MCF 10A (cell line): ENCODE data around the gene RNASEL. TPM values are rescaled to one million over a fixed set of nuclear protein-coding genes. Genes with fewer than 3 reads are reported as not detected.

Experiments used
- BruUV-seq: library from RNA; stranded (reverse); fragments of 400-500 nt; replicated peaks from 2 replicates; lab custom pipeline; 2021; lab: Mats Ljungman, UMichigan
- CTCF ChIA-PET: fragments of 300-600 bp; sonication (Branson Sonifier 250); formaldehyde crosslinking; extraction: SDS; loops from one replicate; lab custom pipeline; 2021; ENCODE audit warnings: antibody characterized with exemption, inconsistent platforms; lab: Yijun Ruan, JAX
- POLR2A ChIA-PET: fragments of 300-600, 350-650 bp; sonication (Branson Sonifier 250); formaldehyde crosslinking; extraction: SDS; loops from one replicate; lab custom pipeline; 2020; ENCODE audit warnings: antibody characterized with exemption, inconsistent platforms; lab: Yijun Ruan, JAX
- DNase-seq: peaks from one replicate; pipeline ENCODE4 v3.0.0-alpha.2; 2018; ENCODE audit not compliant: unreplicated experiment
- H3K27ac Mint-ChIP-seq: one replicate; pipeline ENCODE4 v1.8.0; 2022; ENCODE audit warnings: mild to moderate bottlenecking, low read depth, mixed read lengths; ENCODE audit not compliant: unreplicated experiment
- H3K27me3 Mint-ChIP-seq: one replicate; pipeline ENCODE4 v1.8.0; 2022; ENCODE audit warnings: mixed read lengths; ENCODE audit not compliant: insufficient read depth, unreplicated experiment
- H3K36me3 Mint-ChIP-seq: one replicate; pipeline ENCODE4 v1.8.0; 2022; ENCODE audit warnings: mild to moderate bottlenecking, moderate library complexity, mixed read lengths; ENCODE audit not compliant: insufficient read depth, unreplicated experiment
- H3K4me1 Mint-ChIP-seq: one replicate; pipeline ENCODE4 v1.8.0; 2022; ENCODE audit warnings: mixed read lengths; ENCODE audit not compliant: insufficient read depth, unreplicated experiment
- H3K4me3 Mint-ChIP-seq: one replicate; pipeline ENCODE4 v1.8.0; 2022; ENCODE audit warnings: mild to moderate bottlenecking, moderate library complexity, mixed read lengths; ENCODE audit not compliant: unreplicated experiment
- H3K9me3 Mint-ChIP-seq: one replicate; pipeline ENCODE4 v1.8.0; 2022; ENCODE audit warnings: mixed read lengths; ENCODE audit not compliant: unreplicated experiment
- CTCF ChIP-seq: fragments of 200-600 bp; IDR thresholded peaks from one replicate; pipeline ENCODE4 v1.8.0; 2022; ENCODE audit warnings: antibody characterized with exemption, mild to moderate bottlenecking; ENCODE audit not compliant: unreplicated experiment
- intact Hi-C: fragments of 100-400 bp; cut with micrococcal nuclease; formaldehyde crosslinking; loops from 2 replicates; pipeline ENCODE4 v1.14.1; 2022
- total RNA-seq: library from RNA; stranded (reverse); gene quantifications from 2 replicates; pipeline ENCODE4 v1.2.3, GENCODE V29; 2022

RNASEL gene
- total RNA-seq, 1 experiment from 2014 or later, result 4.2 TPM

- ChIA-PET POLR2A (no interaction called here), CTCF (no interaction called here)
- no TSS peak for BruUV-seq
- Mint-ChIP-seq H3K36me3 (no peaks in the 10 kb centered on the region), H3K27me3 (peaks cover 19% of the 10 kb centered on the region), H3K9me3 (peaks cover 7% of the 10 kb centered on the region), H3K4me1 (no peaks in the 10 kb centered on the region), H3K27ac (no peak overlapping the region), H3K4me3 (no peak overlapping the region)
- TF ChIP-seq CTCF, result no peak
- intact Hi-C loops, result no loop called here
- DNase-seq, result no peak
These were observed 61.4 kb downstream of the RNASEL start for GRCh38 chr1:182527680-182528079.

- POLR2A ChIA-PET, result no interaction called here
These were observed 63.7 kb downstream of the RNASEL start for GRCh38 chr1:182525342-182525741.

More at GRCh38 chr1:182525342-182525741, 63.7 kb downstream of the RNASEL start:
- no peak for DNase-seq
- CTCF ChIA-PET, result no interaction called here
- Mint-ChIP-seq H3K4me3 (no peak overlapping the region), H3K27ac (no peak overlapping the region), H3K4me1 (peaks cover 5% of the 10 kb centered on the region), H3K9me3 (peaks cover 7% of the 10 kb centered on the region), H3K36me3 (no peaks in the 10 kb centered on the region), H3K27me3 (peaks cover 2% of the 10 kb centered on the region)
- no peak for TF ChIP-seq CTCF
- BruUV-seq, result no TSS peak
- intact Hi-C loops, result no loop called here

Other genes starting within 250 kb of the RNASEL start
- 240 and 437 TPM in 2 replicates for gene GLUL, start 197.5 kb downstream of the RNASEL start, total RNA-seq
- gene TEDDM1, start 188.6 kb downstream of the RNASEL start, total RNA-seq, result not detected in 2 replicates
- gene RGSL1, start 139.1 kb downstream of the RNASEL start, total RNA-seq, result not detected in 2 replicates
- 11.9 and 13.7 TPM in 2 replicates for gene RGS16, start 15.1 kb upstream of the RNASEL start, total RNA-seq
- not detected in 2 replicates for gene RGS8, start 95.3 kb upstream of the RNASEL start, total RNA-seq
- 4.5 and 6.2 TPM in 2 replicates for gene NPL, start 200.5 kb upstream of the RNASEL start, total RNA-seq